Upper lobe of right lung (tissue), 1 donor: ENCODE results near the gene STAMBP. TPM values are rescaled to one million over a fixed set of nuclear protein-coding genes. Genes with fewer than 3 reads are reported as not detected.

Experiments used
- ATAC-seq: fragments of 200-7000 bp; cut with Tn5 transposase; one replicate; pipeline ENCODE4 v1.9.1; 2020; ENCODE audit warnings: mild to moderate bottlenecking, moderate library complexity
- DNase-seq: peaks from one replicate; pipeline ENCODE4 v3.0.0-alpha.2; 2020
- H3K27ac ChIP-seq: fragments of 200-600 bp; one replicate; pipeline ENCODE4 v1.8.0; 2022
- H3K27me3 ChIP-seq: fragments of 200-600 bp; one replicate; pipeline ENCODE4 v1.8.0; 2022; ENCODE audit warnings: mild to moderate bottlenecking
- H3K36me3 ChIP-seq: fragments of 200-600 bp; one replicate; pipeline ENCODE4 v1.8.0; 2022
- H3K4me1 ChIP-seq: fragments of 200-600 bp; one replicate; pipeline ENCODE4 v1.8.0; 2022
- H3K4me3 ChIP-seq: fragments of 200-600 bp; one replicate; pipeline ENCODE4 v1.8.0; 2022; ENCODE audit warnings: mild to moderate bottlenecking
- H3K9me3 ChIP-seq: fragments of 200-600 bp; one replicate; pipeline ENCODE4 v1.8.0; 2022
- CTCF ChIP-seq: fragments of 200-600 bp; IDR thresholded peaks from one replicate; pipeline ENCODE4 v1.8.0; 2022; ENCODE audit warnings: antibody characterized with exemption
- intact Hi-C: fragments of 100-400 bp; cut with DNase I; formaldehyde crosslinking; loops from one replicate; pipeline ENCODE4 v1.11.0; 2022
- total RNA-seq: library from RNA; stranded (reverse); fragmentation: NEBNext Ultra II Directional; extraction: Animal tissue kit (Norgen Biotek cat#: 25700); gene quantifications from one replicate; pipeline ENCODE4 v1.2.1, GENCODE V29; 2021
- donor health status: DM: no; HTN: yes; CAD: no; lungs with severe emphysema.

Gene STAMBP
- total RNA-seq, 1 donor from 2014 or later: 29.9 TPM

DNA sequence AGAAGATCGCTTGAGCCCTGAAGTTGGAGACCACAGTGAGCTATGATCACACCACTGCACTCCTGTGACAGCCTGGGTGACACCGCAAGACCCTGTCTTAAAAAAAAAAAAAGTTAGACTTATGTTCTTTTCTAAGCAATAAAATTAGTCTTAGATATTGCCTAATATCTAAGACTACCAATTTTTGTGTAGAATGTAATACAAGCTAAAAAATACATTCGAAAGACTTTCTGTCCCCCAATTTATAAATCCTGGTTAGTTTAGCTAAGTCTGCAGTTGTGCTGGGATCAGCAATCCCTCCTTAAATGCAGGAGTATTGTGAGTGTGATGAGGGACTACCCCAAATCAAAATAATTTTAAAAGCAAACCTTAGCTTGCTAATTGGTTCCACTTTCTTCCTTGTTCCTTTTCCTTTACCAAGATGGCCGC lies 358 bp upstream of the STAMBP start:
- H3K36me3 ChIP-seq: peaks cover 19% of the 10 kb centered on the region
- peak overlapping the region; percentile 73 for H3K4me3 ChIP-seq
- DNase-seq: no peak
- no peaks in the 10 kb centered on the region for H3K27me3 ChIP-seq
- no peak for ATAC-seq
- peaks cover 17% of the 10 kb centered on the region for H3K4me1 ChIP-seq
- intact Hi-C loops: no loop called here
- H3K27ac ChIP-seq: peak overlapping the region; percentile 95
- TF ChIP-seq CTCF: no peak
- H3K9me3 ChIP-seq: no peaks in the 10 kb centered on the region

DNA sequence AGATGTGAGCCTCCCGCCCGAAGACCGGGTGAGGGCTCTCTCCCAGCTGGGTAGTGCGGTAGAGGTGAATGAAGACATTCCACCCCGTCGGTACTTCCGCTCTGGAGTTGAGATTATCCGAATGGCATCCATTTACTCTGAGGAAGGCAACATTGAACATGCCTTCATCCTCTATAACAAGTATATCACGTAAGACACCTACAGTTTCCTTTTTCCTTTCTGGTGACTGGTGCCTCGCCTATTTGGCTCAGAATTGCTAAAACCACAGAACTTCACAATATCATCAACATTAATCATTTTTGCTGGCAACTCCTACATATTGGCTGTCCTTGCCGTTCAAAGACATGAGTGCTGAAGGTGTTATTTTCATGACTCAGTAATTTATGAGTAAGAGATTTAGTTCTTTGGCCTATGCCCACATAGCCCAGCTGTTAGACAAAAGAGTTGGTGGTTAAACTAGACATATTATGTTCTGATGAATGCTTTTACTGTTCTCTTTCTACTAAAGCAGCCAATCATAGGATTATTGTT lies 2.2 kb downstream of the STAMBP start:
- peaks cover 17% of the 10 kb centered on the region for H3K4me1 ChIP-seq
- no peak overlapping the region for H3K4me3 ChIP-seq
- DNase-seq (no peak), ATAC-seq (no peak)
- TF ChIP-seq CTCF: no peak
- intact Hi-C loops: no loop called here
- no peak overlapping the region for H3K27ac ChIP-seq
- H3K36me3 ChIP-seq: peaks cover 32% of the 10 kb centered on the region
- H3K9me3 ChIP-seq: no peaks in the 10 kb centered on the region
- H3K27me3 ChIP-seq: no peaks in the 10 kb centered on the region

- Histone ChIP-seq H3K27me3 (no peaks in the 10 kb centered on the region), H3K27ac (no peak overlapping the region), H3K4me3 (no peak overlapping the region), H3K36me3 (peaks cover 37% of the 10 kb centered on the region), H3K4me1 (peaks cover 16% of the 10 kb centered on the region), H3K9me3 (no peaks in the 10 kb centered on the region)
- intact Hi-C loops: no loop called here
- DNase-seq: no peak
- no peak for ATAC-seq
- TF ChIP-seq CTCF: no peak
These were observed 4.2 kb downstream of the STAMBP start for GRCh38 chr2:73832930-73833329.

DNA sequence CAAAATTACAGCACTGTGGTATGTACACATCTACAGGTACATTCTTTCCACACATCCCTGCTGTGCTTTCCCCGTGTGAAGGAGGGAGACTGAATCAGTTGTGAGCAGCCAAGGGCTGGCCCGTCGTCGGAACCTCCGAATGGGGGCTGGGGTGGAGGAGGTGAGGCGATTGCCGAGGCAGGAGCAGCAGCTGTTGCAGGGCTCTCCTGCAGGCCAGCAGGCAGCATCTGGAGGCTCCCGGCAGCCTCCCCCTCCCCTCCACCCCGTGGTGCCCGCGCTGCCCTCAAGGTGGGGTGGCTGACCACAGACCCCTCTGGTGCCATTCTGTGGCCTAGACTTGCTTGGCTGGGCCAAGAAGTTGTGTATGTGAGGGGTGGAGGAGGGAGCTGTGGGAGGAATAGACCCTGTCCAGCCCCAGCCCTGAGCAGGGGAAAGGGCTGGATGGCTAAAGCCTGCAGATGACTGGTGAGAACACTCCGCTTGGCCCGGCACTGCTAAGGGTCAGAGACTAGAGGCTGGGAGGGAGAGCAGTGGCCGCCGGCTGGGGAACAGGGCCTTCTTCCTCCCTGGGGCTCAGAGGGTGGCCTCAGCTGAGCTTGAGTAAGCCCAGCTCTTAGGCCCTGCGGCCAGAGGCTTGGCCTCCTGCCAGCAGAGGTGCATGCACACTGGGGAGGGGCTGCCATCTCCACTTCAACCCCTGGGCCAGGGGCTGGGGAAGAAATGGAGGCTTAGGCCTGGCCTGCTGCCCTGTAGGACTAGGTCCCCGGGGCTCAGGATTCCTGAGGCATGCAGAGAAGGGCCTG lies 7.6 kb downstream of the STAMBP start:
- intact Hi-C loops: no loop called here
- H3K27ac ChIP-seq: no peak overlapping the region
- H3K4me1 ChIP-seq: peaks cover 3% of the 10 kb centered on the region
- no peaks in the 10 kb centered on the region for H3K27me3 ChIP-seq
- H3K4me3 ChIP-seq: no peak overlapping the region
- DNase-seq (no peak), ATAC-seq (peak; percentile 39)
- peaks cover 37% of the 10 kb centered on the region for H3K36me3 ChIP-seq
- H3K9me3 ChIP-seq: no peaks in the 10 kb centered on the region
- TF ChIP-seq CTCF: no peak

DNA sequence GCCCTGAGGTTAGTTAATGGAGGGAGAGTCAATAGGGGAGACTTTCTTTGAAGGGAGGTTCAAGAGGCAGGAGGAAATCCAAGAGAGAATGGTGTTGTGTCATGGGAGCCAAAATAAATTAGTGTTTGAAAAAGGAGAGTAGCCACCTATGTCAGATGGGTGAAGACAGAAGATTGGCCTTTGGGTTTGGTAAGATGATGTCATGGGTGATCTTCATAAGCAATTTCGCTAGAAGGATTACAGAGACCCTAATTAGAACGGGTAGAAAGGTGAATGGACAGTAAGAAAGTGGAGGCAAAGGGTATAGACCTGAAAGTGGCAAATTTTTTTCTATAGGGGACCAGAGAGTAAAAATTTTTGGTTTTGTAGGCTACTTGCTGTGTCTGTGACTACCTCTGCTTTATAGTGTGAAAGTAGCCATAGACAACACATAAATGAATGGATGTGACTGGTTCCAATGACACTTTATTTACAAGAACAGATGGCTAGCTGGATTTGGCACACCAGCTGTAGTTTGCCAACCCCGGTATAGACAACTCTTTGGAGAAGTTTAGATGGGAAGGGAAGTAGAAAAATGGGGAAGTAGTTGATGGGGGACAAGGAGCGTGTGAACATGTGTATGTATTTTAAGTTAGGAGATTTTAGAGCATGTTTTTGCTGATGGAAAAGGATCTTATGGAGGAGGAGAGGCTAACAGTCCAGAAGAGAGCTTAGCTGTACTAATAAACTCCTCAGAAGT lies 9.3 kb downstream of the STAMBP start:
- intact Hi-C loops: no loop called here
- ATAC-seq (peak; percentile 63), DNase-seq (no peak)
- Histone ChIP-seq H3K4me3 (no peak overlapping the region), H3K27me3 (no peaks in the 10 kb centered on the region), H3K4me1 (peaks cover 3% of the 10 kb centered on the region), H3K36me3 (peaks cover 22% of the 10 kb centered on the region), H3K9me3 (no peaks in the 10 kb centered on the region), H3K27ac (no peak overlapping the region)
- no peak for TF ChIP-seq CTCF
